ENCODE results near the gene EMC8.
A peak's percentile ranks its signal among the peaks of the same experiment; 100 is the strongest.

Gene EMC8

GRCh38 chr16:85829171-85829719 lies 29.9 kb upstream of the EMC8 start:
- in situ Hi-C loops (cut with MboI; ENCODE audit: low pct_unique_long_range_greater_than_20kb, low sequenced_read_pairs, unreplicated experiment) = no loop called here
- no peak for TF ChIP-seq CTCF (IDR thresholded peaks at IDR 0.05; ENCODE audit: extremely low read depth, insufficient read depth, missing control alignments)
- no peak for DNase-seq (ENCODE audit: low spot score)

- in situ Hi-C loops (cut with MboI; ENCODE audit: low pct_unique_long_range_greater_than_20kb, low sequenced_read_pairs, unreplicated experiment) = no loop called here
- TF ChIP-seq CTCF (IDR thresholded peaks at IDR 0.05; ENCODE audit: extremely low read depth, insufficient read depth, missing control alignments) = no peak
- no peak for DNase-seq (ENCODE audit: low spot score)
Measured at GRCh38 chr16:85828166-85828565, 28.8 kb upstream of the EMC8 start.

GRCh38 chr16:85826686-85827247 lies 27.4 kb upstream of the EMC8 start:
- no peak for TF ChIP-seq CTCF (IDR thresholded peaks at IDR 0.05; ENCODE audit: extremely low read depth, insufficient read depth, missing control alignments)
- in situ Hi-C loops (cut with MboI; ENCODE audit: low pct_unique_long_range_greater_than_20kb, low sequenced_read_pairs, unreplicated experiment) = no loop called here
- DNase-seq (ENCODE audit: low spot score) = no peak

GRCh38 chr16:85825326-85825725 lies 26.0 kb upstream of the EMC8 start:
- DNase-seq (ENCODE audit: low spot score) = peak; percentile 34
- in situ Hi-C loops (cut with MboI; ENCODE audit: low pct_unique_long_range_greater_than_20kb, low sequenced_read_pairs, unreplicated experiment) = no loop called here

GRCh38 chr16:85824161-85825135 lies 25.1 kb upstream of the EMC8 start:
- in situ Hi-C loops (cut with MboI; ENCODE audit: low pct_unique_long_range_greater_than_20kb, low sequenced_read_pairs, unreplicated experiment) = loop anchor here (5.0 to 25.0 kb wide), 4 partner anchors 78 to 688 kb away; partner anchors contain the start of gene FOXF1
- no peak for TF ChIP-seq CTCF (IDR thresholded peaks at IDR 0.05; ENCODE audit: extremely low read depth, insufficient read depth, missing control alignments)
- DNase-seq (ENCODE audit: low spot score) = peak; percentile 38

More at GRCh38 chr16:85825326-85825725, 26.0 kb upstream of the EMC8 start:
- peak; percentile 26 for TF ChIP-seq CTCF (IDR thresholded peaks at IDR 0.05; ENCODE audit: extremely low read depth, insufficient read depth, missing control alignments)

GRCh38 chr16:85823328-85823920 lies 24.1 kb upstream of the EMC8 start:
- in situ Hi-C loops (cut with MboI; ENCODE audit: low pct_unique_long_range_greater_than_20kb, low sequenced_read_pairs, unreplicated experiment) = loop anchor here (5.0 to 25.0 kb wide), 4 partner anchors 79 to 689 kb away; partner anchors contain the start of gene FOXF1
- TF ChIP-seq CTCF (IDR thresholded peaks at IDR 0.05; ENCODE audit: extremely low read depth, insufficient read depth, missing control alignments) = no peak
- no peak for DNase-seq (ENCODE audit: low spot score)

Data from GM13977 (cell line).